GM12874 (cell line): ENCODE results near the gene FAM20C.

Experiments used
- TF ChIP-seq, protein P1 (sequence below): IDR thresholded peaks from 2 replicates; pipeline ENCODE4 v1.5.1; 2011; ENCODE audit warnings: low read depth, mild to moderate bottlenecking, control low read depth, low read length, moderate library complexity; ENCODE audit not compliant: insufficient read depth

The FAM20C gene

DNA sequence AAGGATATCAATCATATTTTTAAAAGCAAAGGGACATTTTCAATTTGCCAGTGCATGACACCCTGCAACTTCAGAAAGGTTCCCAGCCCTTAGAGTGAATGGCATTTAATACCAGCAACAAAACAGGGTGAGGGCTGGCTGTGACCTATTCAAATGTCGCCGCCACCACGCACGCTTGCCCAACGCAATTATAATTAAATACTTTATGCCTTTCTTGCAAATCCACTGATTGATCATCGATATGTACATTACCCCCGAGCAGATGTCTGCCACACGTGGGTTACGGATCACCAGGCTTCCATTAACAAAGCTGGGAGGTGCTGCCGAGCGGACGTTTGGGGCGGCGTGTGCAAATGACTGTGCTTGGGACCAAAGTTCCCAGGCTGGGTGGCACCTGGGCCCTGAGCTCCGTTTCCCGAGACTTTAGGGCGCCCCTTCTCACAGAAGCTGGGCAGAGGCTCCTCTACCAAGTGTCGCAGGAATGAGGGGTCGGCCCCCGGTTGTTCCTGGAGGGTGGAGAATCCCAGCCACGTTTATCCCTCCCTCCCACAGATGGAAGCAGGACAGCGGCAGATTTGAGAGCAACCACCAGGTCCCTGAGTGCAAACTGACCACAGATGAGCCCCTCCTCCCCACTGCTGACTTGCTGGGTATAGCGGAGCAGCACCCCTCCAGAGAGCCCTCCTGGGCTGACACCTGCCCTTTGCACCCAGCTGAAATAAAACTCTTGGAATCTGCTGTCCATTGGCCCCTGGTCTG lies 101.5 kb downstream of the FAM20C start:
- TF ChIP-seq, protein P1, sequence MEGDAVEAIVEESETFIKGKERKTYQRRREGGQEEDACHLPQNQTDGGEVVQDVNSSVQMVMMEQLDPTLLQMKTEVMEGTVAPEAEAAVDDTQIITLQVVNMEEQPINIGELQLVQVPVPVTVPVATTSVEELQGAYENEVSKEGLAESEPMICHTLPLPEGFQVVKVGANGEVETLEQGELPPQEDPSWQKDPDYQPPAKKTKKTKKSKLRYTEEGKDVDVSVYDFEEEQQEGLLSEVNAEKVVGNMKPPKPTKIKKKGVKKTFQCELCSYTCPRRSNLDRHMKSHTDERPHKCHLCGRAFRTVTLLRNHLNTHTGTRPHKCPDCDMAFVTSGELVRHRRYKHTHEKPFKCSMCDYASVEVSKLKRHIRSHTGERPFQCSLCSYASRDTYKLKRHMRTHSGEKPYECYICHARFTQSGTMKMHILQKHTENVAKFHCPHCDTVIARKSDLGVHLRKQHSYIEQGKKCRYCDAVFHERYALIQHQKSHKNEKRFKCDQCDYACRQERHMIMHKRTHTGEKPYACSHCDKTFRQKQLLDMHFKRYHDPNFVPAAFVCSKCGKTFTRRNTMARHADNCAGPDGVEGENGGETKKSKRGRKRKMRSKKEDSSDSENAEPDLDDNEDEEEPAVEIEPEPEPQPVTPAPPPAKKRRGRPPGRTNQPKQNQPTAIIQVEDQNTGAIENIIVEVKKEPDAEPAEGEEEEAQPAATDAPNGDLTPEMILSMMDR = no peak

DNA sequence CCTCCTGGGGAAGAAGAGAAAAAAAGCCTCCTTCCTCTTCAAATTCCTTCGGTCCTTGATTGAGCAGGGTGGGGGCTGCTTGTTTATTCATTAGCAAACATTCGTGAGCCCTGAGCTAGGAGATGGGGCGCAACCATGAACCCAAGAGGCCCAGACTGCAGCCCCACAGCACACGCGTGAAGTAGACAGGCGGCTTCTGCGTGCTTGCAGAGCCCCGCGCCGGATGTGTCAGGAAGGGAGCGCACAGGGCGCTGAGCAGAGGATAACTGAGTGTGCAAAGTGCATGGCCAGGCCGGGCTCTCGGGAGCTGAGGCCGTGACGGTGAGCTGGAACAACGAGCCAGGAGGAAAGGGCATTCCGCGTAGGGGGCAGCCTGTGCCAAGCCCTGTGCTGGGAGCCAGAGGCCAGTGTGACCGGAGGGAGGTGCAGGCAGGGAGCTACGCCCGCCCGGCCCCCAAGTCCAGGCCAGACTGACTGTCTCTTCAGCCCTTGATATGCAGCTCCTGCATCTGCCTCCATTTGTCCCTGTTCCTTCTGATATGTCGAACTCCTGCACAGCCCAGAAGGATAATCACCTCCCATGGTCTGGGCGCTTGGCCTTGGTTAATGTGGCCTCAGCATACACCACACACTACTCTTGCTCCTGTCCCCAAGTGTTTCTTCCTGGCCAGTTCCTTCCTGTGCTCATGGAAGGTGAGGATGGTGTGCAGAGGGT lies 102.2 kb downstream of the FAM20C start:
- TF ChIP-seq, protein P1 = no peak

DNA sequence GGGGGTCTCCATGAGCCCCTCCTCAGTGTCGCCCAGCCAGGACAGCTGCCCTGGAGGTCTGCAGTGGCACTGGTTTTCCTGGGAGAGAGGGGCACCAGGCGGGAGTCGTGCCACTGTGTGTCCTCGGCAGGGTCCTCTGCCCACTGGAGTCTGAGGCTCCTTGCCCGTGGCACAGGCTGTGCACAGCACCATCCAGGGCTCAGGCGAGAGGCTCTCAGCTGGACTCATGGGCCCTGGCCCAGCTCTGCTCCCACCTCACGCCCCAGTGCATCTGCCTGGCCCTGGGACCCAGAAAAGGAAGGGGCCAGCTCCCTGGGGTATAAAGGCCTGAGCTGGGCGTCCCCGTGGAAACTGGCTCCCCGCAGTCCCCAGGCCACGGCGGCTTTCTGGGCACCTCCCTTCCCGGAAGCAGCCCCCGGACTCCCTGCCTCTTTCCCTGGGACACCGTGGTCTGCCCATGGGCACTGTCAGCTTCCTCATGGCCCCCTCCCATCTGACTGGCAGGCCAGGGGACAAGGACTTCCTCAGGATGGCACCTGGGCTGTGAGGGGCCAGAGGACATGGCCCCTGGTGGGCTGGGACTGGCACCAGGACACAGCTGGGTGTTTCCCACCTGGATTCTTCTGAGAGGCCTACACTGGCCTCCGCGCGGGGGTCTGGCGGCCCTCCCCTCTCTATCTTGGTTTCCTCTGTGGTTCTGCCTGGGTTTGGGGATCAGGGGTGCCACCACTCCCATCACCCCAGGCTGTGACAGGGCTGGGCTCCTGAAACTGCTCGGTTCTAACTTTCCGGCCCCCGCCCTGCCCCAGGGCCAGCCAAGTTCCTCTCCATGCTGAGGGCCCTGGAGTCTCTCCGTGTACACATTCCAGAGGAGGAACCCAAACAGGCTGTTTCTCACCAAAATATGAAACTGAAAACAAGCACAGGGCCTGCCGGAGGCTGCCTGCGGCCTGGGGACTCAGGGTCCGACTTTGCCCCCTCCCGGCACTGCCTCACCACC lies 103.1 kb downstream of the FAM20C start:
- TF ChIP-seq, protein P1 = no peak

DNA sequence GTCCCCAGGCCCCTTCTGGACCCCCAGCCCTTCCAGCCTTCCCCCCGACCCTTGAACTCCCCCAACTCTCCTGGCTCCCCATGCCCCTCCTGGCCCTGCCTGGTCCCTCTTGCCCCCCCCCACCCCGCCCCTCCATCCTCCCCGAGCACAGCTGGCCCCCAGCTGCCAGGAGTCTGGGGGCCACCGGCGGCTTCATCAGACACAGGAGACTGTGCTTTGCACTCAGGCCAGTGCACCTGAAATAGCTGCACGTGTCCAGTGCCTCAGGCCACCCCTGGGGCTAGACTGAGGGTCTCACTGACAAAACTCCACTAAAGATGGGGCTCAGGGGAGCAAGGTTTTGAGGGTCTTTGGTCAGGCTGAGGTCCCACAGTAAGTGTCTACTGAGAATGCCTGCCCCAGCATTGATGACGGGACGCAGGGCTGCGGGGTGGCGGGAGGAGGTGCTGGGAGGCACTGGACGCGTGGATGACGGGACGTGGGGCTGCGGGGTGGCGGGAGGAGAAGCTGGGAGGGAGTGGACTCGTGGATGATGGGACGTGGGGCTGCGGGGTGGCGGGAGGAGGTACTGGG lies 104.1 kb downstream of the FAM20C start:
- TF ChIP-seq, protein P1 = no peak

DNA sequence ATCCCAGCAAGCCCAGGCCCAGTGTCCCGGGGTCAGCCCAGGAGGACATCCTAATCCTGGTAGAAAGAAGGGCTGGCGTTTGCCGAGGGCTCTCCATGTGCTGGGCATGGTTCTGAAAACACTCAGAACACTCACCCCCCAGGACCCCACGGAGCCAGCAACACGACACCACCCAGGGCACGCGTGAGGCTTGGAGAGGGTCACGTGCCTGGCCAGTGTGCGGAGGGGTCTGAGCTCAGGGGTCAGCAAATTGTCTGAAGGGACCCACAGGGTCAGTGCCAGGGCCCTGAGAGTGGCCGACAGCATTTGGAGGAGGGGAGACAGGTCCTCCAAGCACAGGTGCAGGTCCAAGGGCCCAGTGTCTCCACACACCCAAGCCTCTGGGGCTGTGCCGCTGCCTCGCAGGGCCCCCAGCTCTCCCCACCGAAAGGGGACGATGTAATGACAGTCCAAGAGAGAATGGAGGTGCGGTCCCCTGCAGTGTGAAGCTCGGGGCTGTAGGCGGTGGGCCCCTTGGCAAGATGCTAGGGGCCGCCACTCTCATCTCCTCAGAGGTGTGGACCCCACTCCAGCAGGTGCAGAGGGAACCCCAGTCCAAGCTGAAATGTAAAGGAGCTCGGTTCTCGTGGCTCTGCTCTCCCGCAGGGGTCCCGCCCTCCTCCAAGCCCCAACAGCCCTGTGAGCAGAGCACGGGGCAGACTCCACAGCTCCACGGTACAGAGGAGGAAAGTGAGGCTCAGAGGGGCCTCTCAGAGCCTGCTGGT lies 105.4 kb downstream of the FAM20C start:
- TF ChIP-seq, protein P1 = no peak

DNA sequence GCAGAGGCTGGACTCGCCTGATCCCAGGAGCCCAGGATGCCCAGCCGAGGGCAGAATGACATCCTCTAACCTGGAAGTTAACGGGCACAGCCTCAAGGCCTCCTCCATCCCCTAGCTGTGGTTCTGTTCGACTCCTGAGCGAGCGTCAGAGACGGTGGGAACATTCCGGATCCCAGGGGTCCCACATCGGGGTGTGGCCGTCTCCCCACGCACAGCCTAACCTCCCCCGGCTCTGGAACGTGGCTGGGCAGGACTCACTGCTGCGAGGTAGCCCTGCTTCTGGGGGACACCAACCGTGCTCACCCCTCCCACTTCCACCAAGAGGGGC lies 106.0 kb downstream of the FAM20C start:
- TF ChIP-seq, protein P1 = no peak
